ENCODE results near the gene ACSM3.
A peak's percentile ranks its signal among the peaks of the same experiment; 100 is the strongest.
"Not testable (repeated sequence)": the region's sequence is repeated elsewhere in the genome, so short reads cannot be mapped to it uniquely, and the experiment has no call there.

ACSM3 gene

GRCh38 chr16:20763461-20764232 lies at the start of gene ACSM3:
Gene ACSM3, plus strand, starts transcription at chr16:20764014. Its CDS starts 6,021 bp downstream, at chr16:20770035.
- no peak for DNase-seq

DNA sequence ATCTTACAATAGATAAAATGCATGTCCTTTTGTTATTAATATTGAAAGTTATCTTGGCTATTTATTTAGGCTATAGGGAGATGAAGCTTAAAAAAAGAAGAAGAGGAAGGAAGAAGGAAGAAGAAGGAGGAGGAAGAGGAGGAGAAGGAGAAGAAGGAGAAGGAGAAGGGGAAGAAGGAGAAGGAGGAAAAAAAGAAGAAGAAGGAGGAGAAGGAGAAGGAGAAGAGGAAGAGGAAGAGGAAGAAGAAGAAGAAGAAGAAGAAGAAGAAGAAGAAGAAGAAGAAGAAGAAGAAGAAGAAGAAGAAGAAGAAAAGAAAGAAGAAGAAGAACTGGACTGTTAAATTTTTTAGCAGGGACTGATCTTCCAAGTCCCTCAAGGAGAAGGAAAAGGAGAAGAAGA lies 46.1 kb upstream of the ACSM3 start:
- not testable (repeated sequence) for DNase-seq

DNA sequence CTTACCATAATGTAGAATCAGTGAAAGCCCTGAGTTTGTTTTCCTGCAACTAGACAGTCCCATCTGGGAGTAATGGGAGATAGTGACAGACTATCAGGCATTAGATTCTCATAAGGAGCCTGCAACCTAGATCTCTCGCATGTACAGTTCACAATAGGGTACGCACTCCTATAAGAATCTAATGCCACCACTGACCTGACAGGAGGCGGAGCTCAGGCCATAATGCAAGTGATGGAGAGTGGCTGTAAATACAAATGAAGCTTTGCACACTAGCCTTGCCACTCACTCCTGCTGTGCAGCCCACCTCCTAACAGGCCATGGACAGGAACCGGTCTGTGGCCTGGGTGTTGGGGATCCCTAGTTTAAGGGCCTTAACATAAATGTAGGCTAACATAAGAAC lies 43.6 kb upstream of the ACSM3 start:
- no peak for DNase-seq

DNA sequence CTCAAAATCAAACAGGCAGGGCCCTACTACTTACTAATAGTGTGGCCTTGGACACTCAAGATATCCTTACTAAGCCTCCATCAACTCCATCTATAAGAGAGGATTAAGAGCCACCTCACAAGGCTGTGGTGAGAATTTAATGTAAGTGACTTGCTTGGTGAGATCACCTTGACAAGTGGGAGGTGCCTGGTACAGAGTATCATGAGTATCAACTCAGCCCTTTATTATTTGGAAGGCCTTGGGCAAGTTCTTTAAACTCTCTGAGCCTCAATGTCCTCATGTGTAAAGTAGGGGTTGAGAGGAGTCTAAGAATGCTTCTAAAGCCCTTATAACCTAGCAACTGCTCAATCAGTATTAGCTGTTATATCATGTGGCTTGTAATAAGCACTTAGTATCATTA lies 37.2 kb upstream of the ACSM3 start:
- DNase-seq: no peak

GRCh38 chr16:20727181-20727580 lies 36.6 kb upstream of the ACSM3 start:
- DNase-seq: no peak

GRCh38 chr16:20729141-20729540 lies 34.7 kb upstream of the ACSM3 start:
- no peak for DNase-seq

GRCh38 chr16:20734056-20734455 lies 29.8 kb upstream of the ACSM3 start:
- DNase-seq: no peak

- no peak for DNase-seq
These were observed 29.0 kb upstream of the ACSM3 start for GRCh38 chr16:20734782-20735181.

- no peak for DNase-seq
These were observed 28.3 kb upstream of the ACSM3 start for GRCh38 chr16:20735490-20735889.

DNA sequence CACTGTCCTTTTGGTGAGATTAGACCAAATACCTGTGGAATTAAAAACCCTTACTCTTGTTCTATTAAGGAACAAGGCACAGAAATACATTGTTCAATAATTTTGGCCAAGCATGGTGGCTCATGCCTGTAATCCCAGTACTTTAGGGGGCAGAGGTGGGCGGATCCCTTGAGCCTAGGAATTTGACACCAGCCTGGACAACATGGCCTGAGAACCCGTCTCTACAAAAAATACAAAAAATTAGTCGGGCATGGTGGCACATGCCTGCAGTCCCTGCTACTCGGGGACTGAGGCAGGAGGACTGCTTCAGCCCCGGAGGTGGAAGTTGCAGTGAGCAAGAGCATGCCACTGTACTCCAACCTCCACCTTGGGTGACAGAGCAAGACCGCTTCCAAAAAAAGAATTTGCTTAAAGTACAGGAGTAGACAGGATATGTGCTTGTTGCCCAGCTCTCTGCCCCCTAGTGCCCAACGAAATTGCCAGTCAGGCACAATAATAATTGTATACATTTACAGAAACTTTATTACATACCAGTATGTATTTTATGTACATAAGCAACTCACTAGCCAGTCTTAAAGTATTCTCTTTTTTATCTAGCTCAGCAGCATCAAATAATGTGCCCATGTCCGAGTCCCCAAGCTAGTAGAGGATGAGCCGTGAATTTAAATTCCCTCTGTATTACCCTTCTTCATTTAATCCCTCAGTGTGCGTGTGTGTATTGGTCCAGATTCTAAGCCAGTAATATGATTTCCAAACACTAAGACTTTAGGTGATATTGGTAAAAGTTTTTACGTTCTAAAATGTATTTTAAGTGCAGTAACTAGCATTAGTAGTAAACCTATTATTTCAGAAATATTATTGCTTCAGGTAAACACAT lies 23.6 kb upstream of the ACSM3 start:
- no peak for DNase-seq

DNA sequence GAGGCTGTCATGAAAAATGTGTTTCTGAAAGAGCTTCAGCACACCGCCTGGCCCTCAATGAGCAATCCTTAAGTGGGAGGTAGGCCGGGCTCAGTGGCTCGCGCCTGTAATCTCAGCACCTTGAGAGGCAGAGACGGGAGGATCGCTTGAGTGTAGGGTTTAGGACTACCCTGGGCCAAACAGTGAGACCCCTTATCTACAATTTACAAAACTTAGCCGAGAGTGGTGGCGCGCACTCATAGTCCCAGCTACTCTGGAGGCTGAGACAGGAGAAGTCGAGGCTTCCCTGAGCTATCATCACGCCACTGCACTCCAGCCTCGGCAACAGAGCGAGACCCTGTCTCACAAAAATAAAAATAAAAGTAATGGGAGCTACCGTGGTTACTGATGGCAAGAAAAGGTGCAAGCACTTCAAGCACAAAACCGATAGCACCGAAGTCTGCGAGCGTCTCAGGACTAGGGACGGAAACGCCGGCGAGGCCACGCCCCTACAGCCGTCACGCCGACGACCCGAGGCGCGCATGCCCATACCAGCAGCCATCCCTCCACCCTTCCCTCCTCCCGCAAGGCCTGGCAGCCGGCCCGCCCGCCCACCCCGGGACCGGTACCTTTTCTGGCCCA lies 22.8 kb upstream of the ACSM3 start:
- peak; percentile 10 to 71 for DNase-seq

GRCh38 chr16:20741554-20742285 lies 22.1 kb upstream of the ACSM3 start, which contains the start of gene THUMPD1:
Gene THUMPD1, minus strand, starts transcription at chr16:20741818. Its CDS starts 79 bp downstream, at chr16:20741739.
- DNase-seq: peak; percentile 91 to 93

- no peak for DNase-seq
These were observed 20.2 kb upstream of the ACSM3 start for GRCh38 chr16:20743591-20743990.

GRCh38 chr16:20744922-20745440 lies 18.8 kb upstream of the ACSM3 start:
- DNase-seq: no peak

GRCh38 chr16:20746461-20746860 lies 17.4 kb upstream of the ACSM3 start:
- no peak for DNase-seq

- no peak for DNase-seq
These were observed 16.6 kb upstream of the ACSM3 start for GRCh38 chr16:20747030-20747816.

DNA sequence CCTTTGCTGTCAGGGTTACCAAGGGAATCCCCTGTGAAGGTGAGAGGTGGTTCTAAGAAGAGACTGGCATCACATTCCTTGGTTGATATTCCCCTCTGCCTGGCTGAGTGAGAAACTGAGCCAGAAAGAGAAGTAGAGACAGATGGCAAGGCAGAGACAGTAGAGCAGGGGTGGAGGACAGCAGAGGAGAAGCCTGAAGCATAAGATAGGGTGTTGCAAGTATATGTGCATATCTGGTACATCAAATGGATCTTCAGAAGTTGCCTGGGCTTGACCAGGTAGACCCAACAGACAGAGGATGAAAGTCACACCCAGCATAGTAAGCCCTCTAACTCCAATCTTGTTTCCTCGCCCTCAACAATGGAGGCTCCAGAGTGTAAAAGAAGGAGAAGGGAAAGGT lies 14.3 kb upstream of the ACSM3 start:
- DNase-seq: no peak

DNA sequence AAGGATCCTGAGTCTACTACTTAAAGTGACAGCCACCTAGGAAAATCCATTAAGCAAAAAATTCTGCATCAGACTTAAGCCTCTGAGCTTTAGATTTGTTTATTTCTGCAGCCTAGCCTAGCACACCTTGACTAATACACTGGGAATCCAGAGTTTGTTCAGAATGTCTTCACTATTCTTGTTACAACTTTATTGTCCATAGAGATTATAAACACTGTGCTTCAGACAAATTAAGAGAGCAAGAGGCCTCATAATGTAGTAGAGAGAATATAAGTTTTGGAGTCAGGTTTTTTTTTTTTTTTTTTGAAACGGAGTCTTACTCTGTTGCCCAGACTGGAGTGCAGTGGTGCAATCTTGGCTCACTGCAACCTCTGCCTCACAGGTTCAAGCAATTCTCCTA lies 13.3 kb upstream of the ACSM3 start:
- DNase-seq: no peak

GRCh38 chr16:20753727-20754126 lies 10.1 kb upstream of the ACSM3 start:
- no peak for DNase-seq

- no peak for DNase-seq
These were observed 8.6 kb upstream of the ACSM3 start for GRCh38 chr16:20755238-20755637.

DNA sequence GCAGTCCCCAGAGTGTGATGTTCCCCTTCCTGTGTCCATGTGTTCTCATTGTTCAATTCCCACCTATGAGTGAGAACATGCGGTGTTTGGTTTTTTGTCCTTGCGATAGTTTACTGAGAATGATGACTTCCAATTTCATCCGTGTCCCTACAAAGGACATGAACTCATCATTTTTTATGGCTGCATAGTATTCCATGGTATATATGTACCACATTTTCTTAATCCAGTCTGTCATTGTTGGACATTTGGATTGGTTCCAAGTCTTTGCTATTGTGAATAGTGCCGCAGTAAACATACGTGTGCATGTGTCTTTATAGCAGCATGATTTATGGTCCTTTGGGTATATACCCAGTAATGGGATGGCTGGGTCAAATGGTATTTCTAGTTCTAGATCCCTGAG lies 8.0 kb upstream of the ACSM3 start:
- DNase-seq: not testable (repeated sequence)

GRCh38 chr16:20760346-20760745 lies 3.5 kb upstream of the ACSM3 start:
- DNase-seq: no peak

All from SHP77 (cell line).